Natural killer cell treated with Interleukin-12 subunit alpha and Interleukin-12 subunit beta and Interleukin-15 and Interleukin-18, amount 100 ng/mL, for 72 hours (primary cell): ENCODE results near the gene DYNC2I2. TPM values are rescaled to one million over a fixed set of nuclear protein-coding genes. Genes with fewer than 3 reads are reported as not detected.

Source experiments
- ATAC-seq, 2 donors: fragments of 150-1000 bp; cut with Tn5 transposase in 1 of 2; sonication (Bioruptor Pico), chemical (Tn5 transposase) in 1 of 2; 2 replicates each; pipeline ENCODE4 v1.10.0; 2021
- DNase-seq: peaks from one replicate; pipeline ENCODE4 v3.0.0; 2022; ENCODE audit warnings: low spot score
- H3K27ac Mint-ChIP-seq, 2 donors: 1 replicate in 1 of 2; 2 replicates in 1 of 2; pipeline ENCODE4 v1.8.0; 2022; ENCODE audit warnings: mixed read lengths in 2 of 2, mild to moderate bottlenecking in 1 of 2, moderate library complexity in 1 of 2
- H3K27me3 Mint-ChIP-seq, 2 donors: 1 replicate in 1 of 2; 2 replicates in 1 of 2; pipeline ENCODE4 v1.8.0; 2022; ENCODE audit warnings: mixed read lengths in 2 of 2
- H3K36me3 Mint-ChIP-seq: one replicate; pipeline ENCODE4 v1.8.0; 2022; ENCODE audit warnings: mixed read lengths
- H3K4me1 Mint-ChIP-seq, 2 donors: 1 replicate in 1 of 2; 2 replicates in 1 of 2; pipeline ENCODE4 v1.8.0; 2022; ENCODE audit warnings: low read depth in 2 of 2, mixed read lengths in 2 of 2, mild to moderate bottlenecking in 1 of 2
- H3K4me3 Mint-ChIP-seq: one replicate; pipeline ENCODE4 v1.8.0; 2022; ENCODE audit warnings: mixed read lengths
- H3K9me3 Mint-ChIP-seq: 2 replicates; pipeline ENCODE4 v1.8.0; 2022; ENCODE audit warnings: mixed read lengths
- total RNA-seq, 2 donors: library from RNA; stranded (reverse); gene quantifications; one replicate each; pipeline ENCODE4 v1.2.3, GENCODE V29; 2022

The DYNC2I2 gene
- total RNA-seq, 2 donors from 2014 or later = 23.7 to 62.6 TPM

DNA sequence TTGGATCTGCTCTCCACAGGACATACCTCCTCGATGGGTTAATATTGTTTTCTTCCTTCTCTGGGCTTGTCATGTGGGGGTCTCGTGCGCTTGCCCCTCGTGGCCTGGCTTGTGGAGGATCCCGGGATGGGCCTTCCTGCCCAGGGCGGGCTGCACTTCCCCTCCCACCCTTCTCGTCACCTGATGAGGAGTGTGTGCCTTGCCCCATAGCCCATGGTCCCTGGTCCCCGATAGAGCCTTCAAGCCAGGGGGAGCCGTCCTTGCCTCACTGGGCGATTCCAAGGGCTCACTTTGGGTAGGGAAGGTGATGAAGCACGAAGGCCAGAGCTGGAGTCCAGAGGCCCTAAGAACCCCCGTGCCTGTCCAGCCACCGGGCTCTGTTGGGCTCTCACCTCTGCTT is 28.7 kb downstream of the DYNC2I2 start:
- H3K4me1 Mint-ChIP-seq = no peaks in the 10 kb centered on the region
- no peaks in the 10 kb centered on the region for H3K27me3 Mint-ChIP-seq
- no peaks in the 10 kb centered on the region for H3K36me3 Mint-ChIP-seq
- ATAC-seq (no peak), DNase-seq (no peak)
- no peak overlapping the region for H3K27ac Mint-ChIP-seq
- H3K9me3 Mint-ChIP-seq = no peaks in the 10 kb centered on the region
- H3K4me3 Mint-ChIP-seq = no peak overlapping the region

DNA sequence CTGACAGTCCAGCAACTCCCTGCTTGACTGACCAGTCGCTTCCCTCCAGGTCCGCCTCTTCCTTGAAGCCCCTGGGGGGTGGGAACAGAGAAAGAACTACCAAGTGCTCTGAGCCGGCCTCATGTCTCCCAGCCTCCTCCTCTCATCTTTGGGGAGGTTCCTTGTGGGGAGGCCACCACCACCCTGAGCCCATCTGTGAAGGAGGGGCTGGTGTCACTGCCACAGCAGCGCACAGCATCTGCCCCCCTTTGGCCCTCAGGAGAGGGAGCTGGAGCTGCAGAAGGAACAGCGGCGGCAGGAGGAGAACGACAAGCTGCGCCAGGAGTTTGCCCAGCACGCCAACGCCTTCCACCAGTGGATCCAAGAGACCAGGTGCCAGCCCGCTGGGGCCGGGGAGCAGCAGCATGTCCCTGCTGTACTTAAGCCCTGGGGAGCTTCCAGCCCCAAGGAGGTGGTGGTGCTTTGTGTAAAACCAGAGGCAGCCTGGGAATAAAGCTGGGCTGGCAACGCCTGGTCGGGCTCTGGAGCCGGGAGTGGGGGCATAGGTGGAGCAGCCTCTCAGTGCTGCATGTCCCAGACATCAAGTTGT is 29.4 kb downstream of the DYNC2I2 start:
- H3K27me3 Mint-ChIP-seq = no peaks in the 10 kb centered on the region
- DNase-seq (no peak), ATAC-seq (no peak)
- H3K36me3 Mint-ChIP-seq = no peaks in the 10 kb centered on the region
- H3K27ac Mint-ChIP-seq = no peak overlapping the region
- no peaks in the 10 kb centered on the region for H3K4me1 Mint-ChIP-seq
- no peaks in the 10 kb centered on the region for H3K9me3 Mint-ChIP-seq
- H3K4me3 Mint-ChIP-seq = no peak overlapping the region

DNA sequence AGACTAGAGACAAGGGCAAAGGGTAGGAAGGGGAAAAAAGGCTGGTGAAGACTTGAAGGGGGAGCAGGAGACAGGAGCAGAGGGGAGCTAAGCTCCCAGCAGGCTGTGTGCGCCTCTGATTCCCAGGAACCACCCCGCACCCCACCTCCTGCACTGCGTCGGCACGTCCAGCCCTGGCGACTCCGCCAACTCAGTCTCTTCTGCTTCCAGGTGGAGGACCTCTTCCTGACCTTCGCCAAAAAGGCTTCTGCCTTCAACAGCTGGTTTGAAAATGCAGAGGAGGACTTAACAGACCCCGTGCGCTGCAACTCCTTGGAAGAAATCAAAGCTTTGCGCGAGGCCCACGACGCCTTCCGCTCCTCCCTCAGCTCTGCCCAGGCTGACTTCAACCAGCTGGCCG is 30.5 kb downstream of the DYNC2I2 start:
- no peaks in the 10 kb centered on the region for H3K9me3 Mint-ChIP-seq
- DNase-seq (no peak), ATAC-seq (no peak)
- H3K4me1 Mint-ChIP-seq = no peaks in the 10 kb centered on the region
- no peak overlapping the region for H3K27ac Mint-ChIP-seq
- peaks cover 2% of the 10 kb centered on the region for H3K36me3 Mint-ChIP-seq
- H3K4me3 Mint-ChIP-seq = no peak overlapping the region
- H3K27me3 Mint-ChIP-seq = no peaks in the 10 kb centered on the region

DNA sequence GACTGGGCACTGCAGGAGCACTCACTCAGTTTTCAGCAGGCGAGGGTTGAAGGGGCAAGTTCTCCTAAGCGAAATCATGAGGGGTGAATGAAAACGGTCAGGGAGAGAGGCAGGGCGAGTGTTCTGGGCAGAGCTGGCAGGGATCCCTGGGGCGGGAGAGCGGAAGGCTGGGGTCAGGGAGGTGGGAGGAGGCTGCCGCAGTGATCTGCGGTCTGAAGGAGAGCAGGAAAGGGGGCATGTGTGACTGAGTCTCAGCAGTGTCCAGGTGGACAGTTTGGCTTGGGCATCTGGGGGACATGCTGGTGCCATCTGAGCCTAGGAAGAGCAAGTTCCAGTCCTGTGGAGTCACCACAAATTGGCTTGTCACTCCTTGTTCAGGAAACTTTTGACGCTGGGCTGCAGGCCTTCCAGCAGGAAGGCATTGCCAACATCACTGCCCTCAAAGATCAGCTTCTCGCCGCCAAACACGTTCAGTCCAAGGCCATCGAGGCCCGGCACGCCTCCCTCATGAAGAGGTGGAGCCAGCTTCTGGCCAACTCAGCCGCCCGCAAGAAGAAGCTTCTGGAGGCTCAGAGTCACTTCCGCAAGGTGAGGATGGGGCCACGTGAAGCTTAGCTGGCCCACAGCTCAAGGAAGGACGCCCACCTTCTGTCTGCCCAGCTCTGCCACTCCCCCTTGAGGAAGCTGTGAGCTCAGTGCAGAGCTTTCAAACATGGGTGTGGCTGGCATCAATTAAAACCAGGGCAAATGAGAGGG is 31.1 kb downstream of the DYNC2I2 start:
- DNase-seq (no peak), ATAC-seq (no peak)
- Mint-ChIP-seq H3K27me3 (no peaks in the 10 kb centered on the region), H3K4me1 (no peaks in the 10 kb centered on the region), H3K36me3 (peaks cover 8% of the 10 kb centered on the region), H3K27ac (no peak overlapping the region), H3K4me3 (no peak overlapping the region), H3K9me3 (no peaks in the 10 kb centered on the region)

DNA sequence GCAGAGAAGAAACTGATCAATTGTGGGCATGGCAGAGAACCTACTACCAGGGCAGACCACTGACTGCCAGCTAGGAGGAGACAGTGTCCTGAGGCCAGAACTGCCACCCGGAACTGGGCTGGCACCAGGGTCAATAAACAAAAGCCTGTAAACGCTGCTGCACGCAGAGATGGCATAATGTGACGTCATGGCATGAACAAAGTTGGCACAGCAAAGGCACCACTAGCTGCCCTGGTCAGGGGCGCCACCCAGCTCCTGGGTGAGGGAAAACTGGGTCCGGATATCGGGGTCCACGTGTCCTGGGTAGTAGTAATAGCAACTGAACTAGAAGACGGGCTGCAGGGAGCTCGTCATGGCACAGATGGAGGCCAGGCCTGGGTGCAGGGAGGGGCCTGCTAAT is 32.1 kb downstream of the DYNC2I2 start:
- no peak overlapping the region for H3K4me3 Mint-ChIP-seq
- no peaks in the 10 kb centered on the region for H3K9me3 Mint-ChIP-seq
- peaks cover 8% of the 10 kb centered on the region for H3K36me3 Mint-ChIP-seq
- H3K27me3 Mint-ChIP-seq = no peaks in the 10 kb centered on the region
- no peak for DNase-seq
- ATAC-seq = no peak
- H3K27ac Mint-ChIP-seq = peak overlapping the region in 1 of 2 donors; percentile 33
- H3K4me1 Mint-ChIP-seq = no peaks in the 10 kb centered on the region

DNA sequence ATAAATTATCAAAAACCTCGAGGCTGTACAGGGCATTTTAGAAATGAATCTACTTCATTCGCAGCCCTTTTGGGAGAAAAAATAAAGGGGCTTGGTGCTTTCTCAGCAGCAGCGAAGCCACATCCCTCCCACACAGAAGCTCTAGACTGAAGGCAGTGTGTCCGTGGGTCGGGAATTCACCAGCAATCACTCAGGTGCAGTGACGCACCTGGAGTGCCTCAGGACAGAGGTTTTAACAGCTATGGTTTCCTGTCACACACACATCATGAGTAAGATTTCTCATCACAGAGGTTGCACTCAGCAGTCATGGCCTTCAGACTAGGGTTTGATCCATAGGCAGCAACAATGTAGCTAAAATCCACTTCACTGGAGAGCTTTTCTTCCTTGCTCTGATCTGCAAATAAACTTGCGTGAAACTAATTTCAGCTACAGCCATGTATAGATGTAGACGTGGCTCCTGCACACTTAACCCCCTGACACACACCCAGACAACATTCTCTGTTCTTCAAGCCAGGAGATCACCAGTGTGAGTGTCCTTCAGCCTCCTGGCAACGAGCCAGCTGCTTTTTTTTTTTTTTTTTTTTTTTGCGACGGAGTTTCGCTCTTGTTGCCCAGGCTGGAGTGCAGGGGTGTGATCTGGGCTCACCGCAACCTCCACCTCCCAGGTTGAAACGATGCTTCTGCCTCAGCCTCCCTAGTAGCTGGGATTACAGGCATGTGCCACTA is 34.8 kb downstream of the DYNC2I2 start:
- no peaks in the 10 kb centered on the region for H3K27me3 Mint-ChIP-seq
- H3K9me3 Mint-ChIP-seq = no peaks in the 10 kb centered on the region
- no peak overlapping the region for H3K27ac Mint-ChIP-seq
- no peak for DNase-seq
- peaks cover 8% of the 10 kb centered on the region for H3K36me3 Mint-ChIP-seq
- no peaks in the 10 kb centered on the region for H3K4me1 Mint-ChIP-seq
- no peak overlapping the region for H3K4me3 Mint-ChIP-seq
- ATAC-seq = no peak

DNA sequence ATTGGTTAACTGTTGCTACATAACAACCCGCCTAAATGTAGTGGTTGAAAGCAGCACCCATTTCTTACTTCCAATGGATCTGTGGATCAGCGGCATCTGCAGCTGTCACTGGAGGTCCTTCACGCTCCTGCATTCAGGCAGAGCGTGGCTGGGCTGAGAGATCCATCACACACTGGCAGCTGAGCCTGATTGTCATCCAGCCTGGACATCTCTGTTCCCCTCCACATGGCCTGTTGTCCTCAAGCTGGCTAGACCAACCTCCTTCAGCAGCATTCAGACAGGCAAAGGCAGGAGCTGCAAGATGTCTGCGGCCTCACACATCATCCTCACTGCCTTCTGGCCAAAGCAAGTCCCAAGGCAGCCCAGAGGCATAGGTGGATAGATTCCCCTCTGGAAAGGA is 36.9 kb downstream of the DYNC2I2 start:
- no peak for DNase-seq
- Mint-ChIP-seq H3K9me3 (no peaks in the 10 kb centered on the region), H3K27ac (no peak overlapping the region), H3K36me3 (peaks cover 8% of the 10 kb centered on the region), H3K4me3 (no peak overlapping the region), H3K4me1 (no peaks in the 10 kb centered on the region), H3K27me3 (no peaks in the 10 kb centered on the region)
- ATAC-seq = peak in 1 of 2 donors; percentile 24

DNA sequence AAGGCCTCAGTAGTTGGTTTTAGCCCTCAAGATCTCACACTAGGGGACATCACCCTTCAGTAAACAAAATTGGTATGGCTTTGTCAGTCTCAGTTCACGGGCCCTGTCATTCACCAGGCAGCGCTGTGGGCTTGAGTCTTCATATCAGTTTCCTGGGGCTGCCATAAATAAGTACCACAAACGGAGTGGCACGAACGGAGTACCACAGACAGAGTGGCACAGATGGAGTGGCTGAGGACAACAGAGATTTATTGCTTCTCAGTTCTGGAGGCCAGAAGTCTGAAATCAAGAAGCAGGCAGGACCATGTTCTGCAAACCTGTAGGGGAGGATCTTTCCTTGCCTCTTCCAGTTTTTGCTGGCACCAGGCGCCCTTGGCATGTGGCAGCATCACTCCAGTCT is 37.5 kb downstream of the DYNC2I2 start:
- Mint-ChIP-seq H3K27me3 (no peaks in the 10 kb centered on the region), H3K36me3 (peaks cover 8% of the 10 kb centered on the region), H3K27ac (no peak overlapping the region), H3K4me3 (no peak overlapping the region), H3K4me1 (no peaks in the 10 kb centered on the region), H3K9me3 (no peaks in the 10 kb centered on the region)
- ATAC-seq (peak in 1 of 2 donors; percentile 20), DNase-seq (no peak)

DNA sequence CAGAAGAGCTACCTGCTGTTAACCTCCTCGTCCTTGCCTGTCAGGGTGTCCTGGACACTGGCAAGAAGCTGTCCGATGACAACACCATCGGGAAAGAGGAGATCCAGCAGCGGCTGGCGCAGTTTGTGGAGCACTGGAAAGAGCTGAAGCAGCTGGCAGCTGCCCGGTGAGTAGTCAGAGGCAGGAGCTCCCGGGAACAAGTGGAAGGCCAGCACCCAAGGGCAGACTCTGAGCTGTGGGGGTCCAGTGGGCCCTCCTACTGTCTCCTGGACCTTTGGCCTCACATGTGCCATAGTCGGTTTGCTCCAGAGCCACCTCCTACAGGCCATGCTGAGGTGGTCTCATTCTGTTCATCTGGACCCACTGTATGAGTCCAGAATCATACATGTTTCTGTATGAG is 38.7 kb downstream of the DYNC2I2 start:
- DNase-seq (no peak), ATAC-seq (no peak)
- Mint-ChIP-seq H3K27me3 (no peaks in the 10 kb centered on the region), H3K27ac (no peak overlapping the region), H3K9me3 (no peaks in the 10 kb centered on the region), H3K4me1 (no peaks in the 10 kb centered on the region), H3K4me3 (no peak overlapping the region), H3K36me3 (peaks cover 11% of the 10 kb centered on the region)

DNA sequence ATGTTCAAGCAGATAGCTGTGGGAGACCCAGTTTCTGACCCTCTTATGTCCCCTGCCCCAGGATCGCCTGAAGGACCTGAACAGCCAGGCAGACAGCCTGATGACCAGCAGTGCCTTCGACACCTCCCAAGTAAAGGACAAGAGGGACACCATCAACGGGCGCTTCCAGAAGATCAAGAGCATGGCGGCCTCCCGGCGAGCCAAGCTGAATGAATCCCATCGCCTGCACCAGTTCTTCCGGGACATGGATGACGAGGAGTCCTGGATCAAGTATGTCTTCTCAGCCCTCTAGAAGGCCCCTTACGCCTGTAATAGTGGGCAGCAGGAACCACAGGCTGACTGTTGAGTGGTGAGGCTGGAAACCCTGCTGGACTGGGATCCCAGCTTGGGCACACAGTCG is 41.1 kb downstream of the DYNC2I2 start:
- no peaks in the 10 kb centered on the region for H3K9me3 Mint-ChIP-seq
- no peaks in the 10 kb centered on the region for H3K27me3 Mint-ChIP-seq
- H3K4me3 Mint-ChIP-seq = no peak overlapping the region
- H3K4me1 Mint-ChIP-seq = no peaks in the 10 kb centered on the region
- DNase-seq (no peak), ATAC-seq (no peak)
- H3K36me3 Mint-ChIP-seq = peaks cover 4% of the 10 kb centered on the region
- no peak overlapping the region for H3K27ac Mint-ChIP-seq

DNA sequence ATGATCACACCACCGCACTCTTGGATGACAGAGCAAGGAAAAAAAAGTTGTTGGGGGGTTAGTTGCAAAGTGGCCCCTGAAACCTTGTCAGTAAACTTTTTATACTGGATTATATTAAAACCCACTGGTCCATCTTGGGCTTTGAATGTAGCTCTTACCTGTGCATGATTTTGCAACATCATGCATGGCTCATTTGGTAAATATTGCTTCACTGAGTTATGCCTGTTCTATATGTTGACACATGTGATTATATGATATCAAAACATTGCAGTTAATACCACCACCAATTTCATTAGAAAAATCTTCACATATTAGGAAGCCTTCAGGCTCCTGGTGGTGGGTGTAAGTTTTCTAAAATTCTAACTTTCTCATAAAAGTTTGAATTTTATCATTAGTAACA is 41.9 kb downstream of the DYNC2I2 start:
- Mint-ChIP-seq H3K4me3 (no peak overlapping the region), H3K27ac (no peak overlapping the region), H3K9me3 (no peaks in the 10 kb centered on the region), H3K4me1 (no peaks in the 10 kb centered on the region), H3K27me3 (no peaks in the 10 kb centered on the region), H3K36me3 (peaks cover 8% of the 10 kb centered on the region)
- DNase-seq (no peak), ATAC-seq (no peak)

DNA sequence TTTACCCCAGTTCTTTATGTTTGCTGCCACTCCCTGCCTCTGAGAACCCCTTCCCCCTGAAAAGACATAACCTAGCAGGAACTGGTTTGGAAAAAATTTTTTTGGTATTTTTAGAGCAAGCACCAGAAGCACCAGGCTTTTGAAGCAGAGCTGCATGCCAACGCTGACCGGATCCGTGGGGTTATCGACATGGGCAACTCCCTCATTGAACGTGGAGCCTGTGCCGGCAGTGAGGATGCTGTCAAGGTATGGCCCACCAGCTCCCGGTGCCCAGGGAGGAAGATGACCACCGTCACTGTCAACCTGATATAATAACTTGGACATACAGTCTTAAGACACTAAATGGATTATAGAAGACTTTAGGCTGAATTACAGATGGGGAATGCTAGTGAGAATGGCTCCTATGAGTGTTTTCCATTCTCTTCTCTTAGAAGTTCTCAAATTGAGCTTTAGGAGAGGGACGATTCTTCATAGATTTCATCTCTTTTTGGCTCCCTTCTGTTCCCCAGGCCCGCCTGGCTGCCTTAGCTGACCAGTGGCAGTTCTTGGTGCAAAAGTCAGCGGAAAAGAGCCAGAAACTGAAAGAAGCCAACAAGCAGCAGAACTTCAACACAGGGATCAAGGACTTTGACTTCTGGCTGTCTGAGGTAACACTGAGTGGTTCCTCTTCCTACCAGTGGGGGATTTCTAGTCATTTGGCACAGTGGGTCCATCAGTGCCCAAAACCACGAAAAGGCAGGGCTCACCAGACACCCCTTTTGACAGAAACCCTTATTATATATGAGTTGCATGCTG is 44.9 kb downstream of the DYNC2I2 start:
- Mint-ChIP-seq H3K4me1 (no peaks in the 10 kb centered on the region), H3K27me3 (no peaks in the 10 kb centered on the region), H3K36me3 (peaks cover 17% of the 10 kb centered on the region), H3K4me3 (no peak overlapping the region), H3K9me3 (no peaks in the 10 kb centered on the region), H3K27ac (peak overlapping the region in 1 of 2 donors; percentile 53)
- DNase-seq = no peak
- ATAC-seq = no peak

DNA sequence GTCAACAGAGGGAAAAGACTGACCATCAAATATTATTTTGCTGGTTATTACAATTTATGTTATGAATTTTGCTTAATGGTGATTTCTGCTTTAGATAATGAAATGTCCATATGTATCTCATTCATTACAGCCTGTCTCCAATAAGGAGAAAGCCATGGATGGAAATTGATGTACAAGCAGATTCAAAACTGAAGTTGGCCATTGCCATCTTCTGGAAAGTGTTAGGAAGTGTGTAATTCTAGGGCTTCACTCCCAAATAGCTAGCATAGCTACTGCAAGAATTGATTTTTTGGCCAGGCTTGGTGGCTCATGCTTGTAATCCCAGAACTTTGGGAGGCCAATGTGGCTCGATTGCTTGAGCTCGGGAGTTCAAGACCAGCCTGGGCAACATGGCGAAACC is 45.8 kb downstream of the DYNC2I2 start:
- DNase-seq (no peak), ATAC-seq (no peak)
- H3K27ac Mint-ChIP-seq = no peak overlapping the region
- H3K27me3 Mint-ChIP-seq = no peaks in the 10 kb centered on the region
- H3K36me3 Mint-ChIP-seq = peaks cover 17% of the 10 kb centered on the region
- no peaks in the 10 kb centered on the region for H3K9me3 Mint-ChIP-seq
- no peaks in the 10 kb centered on the region for H3K4me1 Mint-ChIP-seq
- no peak overlapping the region for H3K4me3 Mint-ChIP-seq
